ENCODE results near the gene PRPS1.
A peak's percentile ranks its signal among the peaks of the same experiment; 100 is the strongest.

PRPS1 gene

GRCh38 chrX:107677909-107678308 is 49.6 kb downstream of the PRPS1 start:
- no peak overlapping the region; the same call in 1 of the 2 replicates for H3K27ac ChIP-seq (replicated peaks)
- no peak for TF ChIP-seq REST (IDR thresholded peaks at IDR 0.05; ENCODE audit: insufficient replicate concordance, low read depth)
- no peak for TF ChIP-seq CTCF (IDR thresholded peaks at IDR 0.05; ENCODE audit: insufficient read depth, low read length)
- no peak for TF ChIP-seq SPI1 (IDR thresholded peaks at IDR 0.05; ENCODE audit: borderline replicate concordance, low read depth)
- no peak for TF ChIP-seq POLR2AphosphoS5 (IDR thresholded peaks at IDR 0.05; ENCODE audit: low read depth)
- TF ChIP-seq GABPA (IDR thresholded peaks at IDR 0.05; ENCODE audit: low read depth) = no peak
- H3K4me3 ChIP-seq (replicated peaks; ENCODE audit: insufficient read depth, low read length) = no peak overlapping the region
- H3K27me3 ChIP-seq (ENCODE audit: insufficient read depth, poor library complexity, severe bottlenecking) = no peaks in the 10 kb centered on the region
- no peak for DNase-seq (ENCODE audit: low read depth in 1 of 2, low spot score in 1 of 2)

GRCh38 chrX:107678957-107679740 is 50.8 kb downstream of the PRPS1 start:
- TF ChIP-seq REST (IDR thresholded peaks at IDR 0.05; ENCODE audit: insufficient replicate concordance, low read depth) (no peak), POLR2AphosphoS5 (IDR thresholded peaks at IDR 0.05; ENCODE audit: low read depth) (no peak), GABPA (IDR thresholded peaks at IDR 0.05; ENCODE audit: low read depth) (no peak), SPI1 (IDR thresholded peaks at IDR 0.05; ENCODE audit: borderline replicate concordance, low read depth) (no peak), CTCF (IDR thresholded peaks at IDR 0.05; ENCODE audit: insufficient read depth, low read length) (no peak)
- no peaks in the 10 kb centered on the region for H3K27me3 ChIP-seq (ENCODE audit: insufficient read depth, poor library complexity, severe bottlenecking)
- no peak overlapping the region for H3K27ac ChIP-seq (replicated peaks)
- H3K4me3 ChIP-seq (replicated peaks; ENCODE audit: insufficient read depth, low read length) = no peak overlapping the region
- peak in 1 of 2 experiments; percentile 53 for DNase-seq (ENCODE audit: low read depth in 1 of 2, low spot score in 1 of 2)

- Histone ChIP-seq H3K27ac (replicated peaks) (no peak overlapping the region), H3K4me3 (replicated peaks; ENCODE audit: insufficient read depth, low read length) (no peak overlapping the region), H3K27me3 (ENCODE audit: insufficient read depth, poor library complexity, severe bottlenecking) (no peaks in the 10 kb centered on the region)
- DNase-seq (ENCODE audit: low read depth in 1 of 2, low spot score in 1 of 2) = no peak
- TF ChIP-seq POLR2AphosphoS5 (IDR thresholded peaks at IDR 0.05; ENCODE audit: low read depth) = no peak
- no peak for TF ChIP-seq GABPA (IDR thresholded peaks at IDR 0.05; ENCODE audit: low read depth)
- TF ChIP-seq CTCF (IDR thresholded peaks at IDR 0.05; ENCODE audit: insufficient read depth, low read length) = no peak
- TF ChIP-seq REST (IDR thresholded peaks at IDR 0.05; ENCODE audit: insufficient replicate concordance, low read depth) = no peak
- no peak for TF ChIP-seq SPI1 (IDR thresholded peaks at IDR 0.05; ENCODE audit: borderline replicate concordance, low read depth)
Observed at GRCh38 chrX:107682256-107682655, 53.9 kb downstream of the PRPS1 start.

Measured in HL-60 (cell line).